SK-N-SH (cell line): ENCODE results near the gene ADAM33.

Experiments used
- TF ChIP-seq, protein P1 (sequence below): fragments of 200-600 bp; sonication (generic); IDR thresholded peaks from 2 replicates; pipeline ENCODE4 v1.6.1; 2017; ENCODE audit warnings: antibody characterized with exemption, mild to moderate bottlenecking, moderate library complexity
- TF ChIP-seq, protein P2 (sequence below): IDR thresholded peaks from 2 replicates; pipeline ENCODE4 v1.4.0; 2012; ENCODE audit warnings: low read depth, borderline replicate concordance

DNA sequence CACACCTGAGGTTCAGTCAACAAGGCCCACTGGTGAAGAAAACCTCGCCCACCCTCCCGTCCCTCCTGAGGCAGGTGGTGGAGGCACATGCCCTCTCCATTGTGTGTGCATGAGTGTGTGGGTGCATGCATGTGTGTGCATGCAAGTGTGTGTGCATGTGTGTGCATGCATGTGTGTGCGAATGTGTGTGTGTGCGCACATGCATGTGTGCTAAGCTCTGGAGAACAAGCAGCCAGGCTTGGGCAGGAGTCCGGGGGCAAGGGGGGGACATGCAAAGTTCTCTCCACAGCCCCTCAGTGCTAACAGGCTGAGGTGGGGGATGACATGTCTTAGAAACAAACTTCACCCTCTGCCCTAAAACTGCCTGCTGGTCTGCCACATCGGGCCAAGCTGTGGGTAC lies 47.6 kb upstream of the ADAM33 start:
- TF ChIP-seq, protein P1, sequence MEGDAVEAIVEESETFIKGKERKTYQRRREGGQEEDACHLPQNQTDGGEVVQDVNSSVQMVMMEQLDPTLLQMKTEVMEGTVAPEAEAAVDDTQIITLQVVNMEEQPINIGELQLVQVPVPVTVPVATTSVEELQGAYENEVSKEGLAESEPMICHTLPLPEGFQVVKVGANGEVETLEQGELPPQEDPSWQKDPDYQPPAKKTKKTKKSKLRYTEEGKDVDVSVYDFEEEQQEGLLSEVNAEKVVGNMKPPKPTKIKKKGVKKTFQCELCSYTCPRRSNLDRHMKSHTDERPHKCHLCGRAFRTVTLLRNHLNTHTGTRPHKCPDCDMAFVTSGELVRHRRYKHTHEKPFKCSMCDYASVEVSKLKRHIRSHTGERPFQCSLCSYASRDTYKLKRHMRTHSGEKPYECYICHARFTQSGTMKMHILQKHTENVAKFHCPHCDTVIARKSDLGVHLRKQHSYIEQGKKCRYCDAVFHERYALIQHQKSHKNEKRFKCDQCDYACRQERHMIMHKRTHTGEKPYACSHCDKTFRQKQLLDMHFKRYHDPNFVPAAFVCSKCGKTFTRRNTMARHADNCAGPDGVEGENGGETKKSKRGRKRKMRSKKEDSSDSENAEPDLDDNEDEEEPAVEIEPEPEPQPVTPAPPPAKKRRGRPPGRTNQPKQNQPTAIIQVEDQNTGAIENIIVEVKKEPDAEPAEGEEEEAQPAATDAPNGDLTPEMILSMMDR, result no peak
- TF ChIP-seq, protein P2, sequence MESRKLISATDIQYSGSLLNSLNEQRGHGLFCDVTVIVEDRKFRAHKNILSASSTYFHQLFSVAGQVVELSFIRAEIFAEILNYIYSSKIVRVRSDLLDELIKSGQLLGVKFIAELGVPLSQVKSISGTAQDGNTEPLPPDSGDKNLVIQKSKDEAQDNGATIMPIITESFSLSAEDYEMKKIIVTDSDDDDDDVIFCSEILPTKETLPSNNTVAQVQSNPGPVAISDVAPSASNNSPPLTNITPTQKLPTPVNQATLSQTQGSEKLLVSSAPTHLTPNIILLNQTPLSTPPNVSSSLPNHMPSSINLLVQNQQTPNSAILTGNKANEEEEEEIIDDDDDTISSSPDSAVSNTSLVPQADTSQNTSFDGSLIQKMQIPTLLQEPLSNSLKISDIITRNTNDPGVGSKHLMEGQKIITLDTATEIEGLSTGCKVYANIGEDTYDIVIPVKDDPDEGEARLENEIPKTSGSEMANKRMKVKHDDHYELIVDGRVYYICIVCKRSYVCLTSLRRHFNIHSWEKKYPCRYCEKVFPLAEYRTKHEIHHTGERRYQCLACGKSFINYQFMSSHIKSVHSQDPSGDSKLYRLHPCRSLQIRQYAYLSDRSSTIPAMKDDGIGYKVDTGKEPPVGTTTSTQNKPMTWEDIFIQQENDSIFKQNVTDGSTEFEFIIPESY, result no peak
